Adrenal gland (tissue), 5 donors: ENCODE measurements around the gene LAMA5.

Source experiments
- CTCF ChIP-seq, 6 experiments: fragments of 450-650 bp in 4 of 6; fragments of 200-600 bp in 2 of 6; sonication (generic) in 1 of 6; IDR thresholded peaks; 1 replicate in 5 of 6; 2 replicates in 1 of 6; pipeline versions ENCODE4 v1.5.1 to v1.8.0; 2016 to 2021; ENCODE audit warnings: antibody characterized with exemption in 6 of 6, mild to moderate bottlenecking in 2 of 6, moderate library complexity in 1 of 6
- POLR2A ChIP-seq, 2 donors: fragments of 450-650 bp; IDR thresholded peaks; one replicate each; pipeline ENCODE4 v1.6.1; 2017; ENCODE audit warnings: antibody characterized with exemption in 2 of 2, mild to moderate bottlenecking in 2 of 2, moderate library complexity in 1 of 2
- donor health status: DM: no; HTN: no; CAD: no.

GRCh38 chr20:62281161-62281933, 85.8 kb downstream of the LAMA5 start:
- TF ChIP-seq POLR2A (IDR thresholded peaks at IDR 0.05) (no peak), CTCF (IDR thresholded peaks at IDR 0.05) (no peak)
